NCI-H2029 treated with DMSO at 0.1 percent for 48 hours (cell line): ENCODE data around the gene LYSMD2.
A peak's percentile ranks its signal among the peaks of the same experiment; 100 is the strongest.
"Not testable (repeated sequence)": the region's sequence is repeated elsewhere in the genome, so short reads cannot be mapped to it uniquely, and the experiment has no call there.

Experiments
- DNase-seq: peaks from one replicate; lab custom pipeline; 2025; lab: John Stamatoyannopoulos, UW

Gene LYSMD2, protein sequence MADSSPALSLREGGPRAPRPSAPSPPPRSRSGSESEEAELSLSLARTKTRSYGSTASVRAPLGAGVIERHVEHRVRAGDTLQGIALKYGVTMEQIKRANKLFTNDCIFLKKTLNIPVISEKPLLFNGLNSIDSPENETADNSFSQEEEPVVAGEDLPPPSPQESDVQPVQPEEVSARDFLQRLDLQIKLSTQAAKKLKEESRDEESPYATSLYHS

DNA sequence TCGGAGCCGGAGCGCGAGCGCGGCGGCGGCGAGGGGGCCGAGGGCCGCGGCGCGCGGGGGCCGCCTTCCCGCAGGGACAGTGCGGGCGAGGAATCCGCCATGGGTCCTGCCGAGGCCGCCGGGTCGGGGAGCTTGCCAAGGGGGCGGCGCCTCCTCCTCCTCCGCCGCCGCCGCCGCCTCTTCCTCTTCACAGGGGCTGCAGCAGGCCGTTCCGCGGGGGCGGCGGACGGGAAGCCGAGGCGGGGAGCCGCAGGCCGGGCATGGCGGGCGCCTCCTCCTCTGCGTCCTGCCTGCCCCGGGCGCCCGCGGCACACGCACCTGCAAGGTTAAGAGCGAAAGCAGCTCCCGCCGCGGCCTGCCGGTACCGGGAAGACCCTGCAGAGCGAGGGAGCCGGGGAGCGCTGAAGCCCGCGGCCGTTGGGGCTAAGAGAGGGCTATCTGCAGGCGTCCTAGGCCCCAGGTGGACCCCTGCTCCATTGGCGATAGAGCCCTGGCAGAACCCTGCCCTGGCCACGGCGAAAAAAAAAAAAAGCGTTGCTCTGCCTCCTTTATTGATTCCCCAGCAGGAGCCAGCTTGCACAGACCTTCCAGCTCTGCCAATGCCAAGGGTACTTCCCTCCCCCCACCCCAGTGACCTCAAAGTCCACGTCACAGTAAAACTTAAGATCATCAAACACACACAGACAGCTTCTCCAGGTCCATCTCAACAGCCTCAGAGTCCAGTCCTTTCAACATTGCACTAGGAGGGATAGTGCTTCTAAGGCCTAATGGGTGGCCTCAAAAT lies at the start of gene LYSMD2:
LYSMD2 (minus strand) TSS at position 134 of the 784 bp plus-strand sequence; CDS start at position 101, 33 bp downstream.
- DNase-seq, result no peak

DNA sequence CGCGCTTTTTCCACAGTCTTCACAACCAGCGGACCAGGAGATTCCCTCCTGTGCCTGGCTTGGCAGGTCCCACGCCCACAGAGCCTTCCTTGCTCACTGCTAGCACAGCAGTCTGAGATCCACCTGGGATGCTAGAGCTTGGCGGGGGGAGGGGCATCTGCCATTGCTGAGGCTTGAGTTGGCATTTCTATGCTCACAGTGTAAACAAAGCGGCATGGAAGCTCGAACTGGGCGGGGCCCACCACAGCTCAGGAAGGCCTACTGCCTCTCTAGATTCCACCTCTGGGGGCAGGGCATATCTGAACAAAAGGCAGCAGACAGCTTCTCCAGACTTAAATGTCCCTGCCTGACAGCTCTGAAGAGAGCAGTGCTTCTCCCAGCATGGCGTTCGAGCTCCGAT lies 49.7 kb upstream of the LYSMD2 start:
- not testable (repeated sequence) for DNase-seq

DNA sequence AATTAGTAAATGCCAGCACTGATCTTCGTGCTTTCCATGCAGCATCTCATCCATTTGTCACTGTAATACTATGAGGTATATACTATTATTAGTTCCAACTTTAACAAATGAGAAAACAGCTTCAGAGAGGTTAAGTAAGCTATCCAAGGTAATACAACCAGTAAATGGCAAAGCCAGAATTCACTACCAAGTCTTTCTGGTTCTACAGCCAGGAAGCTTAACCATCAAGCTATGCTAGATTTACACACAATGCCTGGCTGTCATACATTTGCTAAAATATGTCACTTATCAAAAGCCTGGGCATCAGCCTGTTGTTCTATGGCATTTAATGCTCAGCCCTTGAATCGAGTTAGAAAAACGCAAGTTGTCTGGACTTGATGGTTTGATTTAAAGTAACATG lies 46.5 kb upstream of the LYSMD2 start:
- no peak for DNase-seq

DNA sequence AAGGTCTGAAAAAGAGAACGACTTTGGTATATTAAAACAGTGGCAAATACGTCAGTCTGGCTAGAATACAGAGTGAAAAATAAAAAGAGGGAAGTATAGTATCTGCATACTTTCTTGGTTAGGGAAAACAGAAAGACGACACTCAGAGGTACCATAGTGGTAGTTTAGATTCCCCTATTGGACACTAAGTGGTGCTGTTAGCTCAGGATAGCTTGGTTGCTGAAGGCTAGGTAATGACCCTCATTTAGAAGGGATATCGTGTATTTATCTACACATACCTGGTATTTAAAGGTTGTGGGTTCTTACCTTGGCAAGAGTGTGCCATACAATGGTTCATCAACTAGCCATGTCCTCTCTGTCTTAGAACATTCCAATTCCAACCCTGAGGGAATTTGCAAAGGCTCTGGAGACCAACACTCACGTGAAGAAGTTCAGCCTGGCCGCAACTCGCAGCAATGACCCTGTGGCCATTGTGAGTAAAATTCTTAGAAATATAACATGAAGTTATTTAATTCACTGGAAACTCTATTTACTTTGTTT lies 45.0 kb upstream of the LYSMD2 start:
- peak; percentile 6 for DNase-seq

DNA sequence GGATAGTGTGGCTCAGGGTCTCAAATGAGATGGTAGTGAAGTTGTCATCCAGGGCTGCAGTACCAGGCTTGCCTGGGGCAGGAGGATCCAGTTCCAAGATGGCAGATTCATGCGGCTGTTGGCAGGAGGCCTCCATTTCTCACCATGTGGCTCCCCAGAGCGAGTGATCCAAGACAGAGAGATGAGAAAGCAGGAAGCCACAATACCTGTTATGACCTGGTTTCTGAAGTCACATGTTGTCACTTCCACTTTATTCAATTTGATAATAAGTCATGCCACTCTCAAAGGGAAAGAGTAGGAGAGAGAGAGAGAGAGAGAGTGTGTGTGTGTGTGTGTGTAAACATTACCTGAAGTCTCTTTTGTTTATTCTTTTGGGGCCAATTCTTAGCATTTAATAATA lies 44.1 kb upstream of the LYSMD2 start:
- no peak for DNase-seq

DNA sequence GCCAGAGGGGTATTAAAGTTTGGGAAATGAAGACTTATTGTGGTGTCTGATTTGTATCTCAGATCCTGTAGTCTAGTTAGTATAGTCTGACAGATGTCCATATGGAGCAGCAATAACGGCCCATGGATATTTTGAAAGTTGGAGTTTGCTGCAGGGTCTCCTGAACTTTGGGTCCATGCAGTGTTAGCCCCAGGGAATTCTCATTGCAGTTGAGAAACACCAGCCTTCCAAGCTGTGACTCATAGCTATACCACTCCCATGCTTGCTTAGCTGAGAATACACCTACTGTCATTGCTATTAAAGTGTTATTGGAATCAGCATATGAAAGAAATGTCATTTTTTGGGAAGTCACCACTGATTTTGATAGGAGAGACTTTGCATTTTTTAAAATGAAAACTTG lies 43.2 kb upstream of the LYSMD2 start:
- DNase-seq, result no peak

DNA sequence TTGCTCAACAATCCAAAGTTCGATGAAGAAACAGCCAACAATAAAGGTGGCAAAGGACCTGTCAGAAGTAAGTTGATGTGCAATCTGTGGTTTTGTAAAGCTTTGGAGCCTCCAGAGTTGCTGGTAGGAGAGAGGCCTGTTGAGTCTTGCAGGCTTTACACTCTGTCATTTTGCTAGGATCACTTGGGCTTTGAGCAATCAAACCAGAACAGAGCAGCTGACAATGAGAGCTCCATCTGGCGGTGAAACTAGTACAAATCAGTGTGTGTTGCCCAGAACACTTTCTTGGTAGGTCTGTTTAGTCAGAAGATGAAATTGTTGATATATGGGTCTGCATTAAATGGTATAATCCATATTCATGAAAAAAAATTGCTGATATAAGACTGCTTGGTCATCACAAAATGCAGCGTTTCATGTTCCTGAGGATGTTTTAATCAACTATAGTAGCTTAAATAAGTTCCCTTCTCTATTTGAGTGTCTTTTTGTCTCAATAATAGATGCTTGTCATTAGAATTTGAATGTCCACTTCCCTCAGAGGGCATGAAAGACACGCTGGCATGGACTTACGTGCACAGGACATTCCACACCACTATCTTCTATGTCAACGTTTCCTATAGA lies 39.6 kb upstream of the LYSMD2 start:
- DNase-seq, result peak; percentile 24

DNA sequence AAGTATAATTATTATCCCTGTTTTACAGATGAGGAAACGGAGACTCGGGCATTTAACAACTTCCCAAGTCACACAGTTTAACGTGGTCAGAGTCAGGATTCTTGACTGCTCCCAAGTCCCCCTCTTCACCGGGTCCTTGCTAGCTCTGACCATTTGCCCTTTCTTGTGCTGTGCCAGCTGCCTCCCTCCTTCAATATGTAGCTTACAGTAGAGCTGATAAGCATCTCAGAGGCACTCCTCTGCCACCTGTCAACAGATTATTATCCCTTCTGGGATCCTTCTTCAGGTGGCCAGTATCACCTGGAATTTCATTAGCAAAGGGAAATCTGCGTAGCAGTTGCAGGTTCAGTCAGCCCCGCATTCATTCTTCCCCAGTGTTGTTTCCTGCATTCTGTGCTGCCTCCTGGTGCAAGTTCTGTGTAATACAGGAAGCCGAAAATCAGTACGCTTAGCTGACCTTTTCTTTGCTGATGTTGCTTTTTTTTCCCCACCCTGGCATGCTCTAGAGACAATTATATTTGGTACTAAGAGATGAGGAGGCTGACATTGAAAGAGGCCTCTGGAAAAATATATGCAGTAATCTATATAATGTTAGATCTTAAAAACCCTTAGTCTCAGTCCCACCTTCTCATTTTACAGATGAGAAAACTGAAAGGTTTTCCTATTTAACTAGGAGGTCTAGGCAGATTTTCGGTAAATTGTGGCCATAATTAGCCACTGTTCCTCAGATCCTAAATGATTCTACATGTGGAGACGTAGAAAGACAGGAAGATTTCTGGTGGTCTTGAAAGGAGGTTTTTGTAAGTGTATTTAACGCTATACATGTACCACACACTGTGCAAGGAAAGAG lies 38.7 kb upstream of the LYSMD2 start:
- DNase-seq, result peak; percentile 18

DNA sequence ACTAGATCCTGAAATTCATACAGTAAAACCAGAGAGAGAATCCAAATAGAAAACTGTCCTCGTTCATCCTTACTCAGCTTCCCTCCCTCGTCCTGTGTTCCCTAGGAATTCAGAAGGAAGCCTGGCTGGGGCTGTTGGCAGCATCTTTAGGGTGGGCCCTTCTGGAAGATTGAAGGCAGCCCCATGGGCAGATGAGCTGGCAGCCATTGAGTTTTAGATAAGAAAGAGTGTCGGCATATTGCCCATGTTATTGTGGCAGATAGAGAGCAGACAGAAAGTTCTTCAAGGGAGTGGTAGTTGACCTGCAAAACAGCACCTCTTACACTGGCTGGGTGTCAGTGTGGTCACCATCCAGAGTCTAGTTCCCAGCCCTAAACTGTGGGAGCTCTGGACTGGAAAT lies 37.5 kb upstream of the LYSMD2 start:
- no peak for DNase-seq

DNA sequence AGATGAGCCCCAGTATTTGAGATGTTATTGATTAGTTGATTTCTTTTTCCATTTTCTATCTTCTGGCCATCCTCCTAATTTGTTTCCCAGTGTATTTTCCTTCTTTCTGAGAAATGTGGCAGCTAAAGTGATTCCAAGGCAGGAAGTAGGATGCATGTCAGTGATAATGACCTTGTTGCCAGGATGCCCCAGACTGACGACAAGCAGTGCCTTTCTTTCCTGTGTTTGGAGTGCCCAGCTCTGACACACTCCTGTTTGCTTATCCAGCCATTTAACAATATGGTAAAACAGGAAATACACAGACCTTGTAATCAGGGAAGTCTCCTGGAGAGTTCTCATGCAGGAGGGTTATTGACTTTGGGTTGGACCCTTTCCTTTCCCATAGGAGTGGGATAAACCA lies 34.3 kb upstream of the LYSMD2 start:
- DNase-seq, result peak; percentile 7

DNA sequence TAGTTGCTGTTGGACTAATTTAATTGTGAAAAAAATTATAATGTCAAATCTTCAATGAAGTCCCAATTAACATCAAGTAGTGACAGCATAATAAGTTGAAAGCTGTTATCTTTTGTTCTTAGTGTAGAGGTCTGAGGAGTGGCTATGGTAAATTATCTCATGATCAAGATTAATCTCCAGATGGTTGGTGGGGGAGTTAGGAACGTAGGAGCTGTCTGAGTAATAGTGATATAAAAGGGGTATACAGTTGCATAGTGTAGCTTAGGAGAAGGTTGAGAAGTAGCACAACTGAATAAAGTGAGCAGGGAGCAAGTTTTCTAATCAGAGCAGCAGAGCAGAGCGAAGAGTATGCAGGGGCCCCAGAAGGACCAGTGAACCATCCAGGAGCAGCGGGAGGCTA lies 33.4 kb upstream of the LYSMD2 start:
- DNase-seq, result no peak

DNA sequence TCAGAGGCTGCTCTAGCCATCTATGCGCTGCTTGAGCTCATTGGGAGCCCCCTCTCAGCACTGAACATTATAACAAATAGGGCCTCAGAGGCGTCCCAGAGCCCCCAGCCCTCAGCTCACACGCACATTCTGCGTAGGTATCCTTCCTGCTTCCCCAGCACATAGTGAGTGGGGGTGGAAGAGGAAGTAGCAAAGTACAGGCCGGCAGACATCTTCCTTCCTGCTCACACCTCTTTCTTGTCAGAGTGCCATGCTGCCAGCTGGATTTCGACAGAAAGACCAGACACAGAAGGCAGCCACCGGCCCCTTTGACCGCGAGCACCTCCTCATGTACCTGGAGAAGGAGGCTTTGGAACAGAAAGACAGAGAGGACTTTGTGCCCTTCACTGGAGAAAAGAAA lies 30.6 kb upstream of the LYSMD2 start:
- no peak for DNase-seq

DNA sequence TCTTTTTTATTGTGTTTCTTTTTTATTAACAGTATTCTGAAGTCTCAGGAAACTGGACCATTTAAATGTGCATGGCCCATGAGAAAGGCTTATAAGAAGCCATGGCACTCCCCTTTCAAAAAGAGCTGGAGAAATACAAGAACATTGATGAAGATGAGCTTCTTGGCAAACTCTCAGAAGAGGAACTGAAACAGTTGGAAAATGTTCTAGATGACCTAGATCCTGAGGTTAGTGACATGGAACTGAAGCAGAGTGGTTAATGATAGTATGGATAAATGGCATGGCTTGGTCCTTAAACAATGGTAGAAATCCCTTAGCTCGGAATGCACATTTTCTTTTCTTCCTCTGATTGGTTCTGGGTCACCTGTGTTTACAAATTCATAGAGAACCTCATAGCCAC lies 28.9 kb upstream of the LYSMD2 start:
- no peak for DNase-seq

DNA sequence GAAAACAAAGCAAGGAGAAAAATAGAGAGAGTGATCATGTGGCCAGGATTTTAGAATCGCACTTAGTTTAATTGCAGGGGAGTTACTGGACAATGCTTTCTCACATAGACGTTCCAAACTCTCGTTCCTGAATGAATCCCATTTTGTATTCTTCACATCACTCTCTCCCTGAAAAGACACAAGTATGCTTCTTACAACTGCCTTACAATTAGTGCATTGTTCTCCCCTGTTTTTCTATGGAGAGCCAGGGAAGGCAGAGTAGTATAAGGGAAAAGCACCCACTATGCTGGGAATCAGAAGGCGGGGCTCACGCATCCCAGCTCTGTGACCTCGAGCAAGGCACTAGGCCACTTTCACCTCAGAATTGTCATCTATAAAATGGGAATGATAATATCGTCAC lies 28.3 kb upstream of the LYSMD2 start:
- DNase-seq, result no peak

DNA sequence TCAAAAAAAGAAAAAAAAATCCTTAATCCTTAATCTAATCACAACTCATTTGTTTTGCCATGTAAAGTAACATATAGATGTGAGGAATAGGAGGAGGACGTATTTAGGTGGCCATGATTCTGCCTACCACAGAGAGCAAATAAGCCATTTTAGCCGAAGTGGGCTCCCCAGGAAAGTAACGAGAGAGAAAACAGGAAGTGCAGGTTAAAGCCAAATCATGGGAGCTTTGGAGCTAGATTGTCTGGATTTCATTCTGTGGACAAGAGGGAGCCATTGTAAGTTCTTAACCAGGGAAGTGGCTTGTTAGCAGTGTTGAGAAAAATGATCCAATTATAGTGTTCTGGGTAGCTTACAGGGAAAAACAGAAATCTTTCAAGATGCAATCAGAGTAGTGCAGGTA lies 23.4 kb upstream of the LYSMD2 start:
- DNase-seq, result no peak

DNA sequence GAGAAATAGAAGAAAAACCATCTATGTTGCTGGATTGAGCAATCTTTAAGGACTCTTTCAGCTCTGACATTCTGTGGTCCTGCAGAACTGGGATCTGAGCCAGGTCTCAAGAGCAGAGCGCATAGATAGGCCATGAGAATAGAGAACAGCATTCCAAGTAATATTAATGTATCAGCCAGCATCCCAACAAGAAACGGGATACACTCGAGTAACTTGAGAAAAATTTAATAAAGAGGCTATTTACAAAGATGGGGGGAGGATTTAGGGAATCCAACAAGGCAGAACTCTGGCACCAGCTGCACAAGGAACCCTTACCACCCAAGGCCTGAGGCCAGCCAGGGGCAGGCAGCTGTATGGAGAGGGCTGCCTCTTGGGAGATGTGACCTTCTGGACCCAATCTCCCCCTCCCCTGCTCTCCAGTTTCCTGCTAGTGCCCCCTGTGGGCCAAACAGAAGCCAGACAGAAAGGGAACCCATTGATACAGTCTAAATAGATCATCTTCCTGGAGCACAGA lies 22.2 kb upstream of the LYSMD2 start:
- peak; percentile 20 for DNase-seq

DNA sequence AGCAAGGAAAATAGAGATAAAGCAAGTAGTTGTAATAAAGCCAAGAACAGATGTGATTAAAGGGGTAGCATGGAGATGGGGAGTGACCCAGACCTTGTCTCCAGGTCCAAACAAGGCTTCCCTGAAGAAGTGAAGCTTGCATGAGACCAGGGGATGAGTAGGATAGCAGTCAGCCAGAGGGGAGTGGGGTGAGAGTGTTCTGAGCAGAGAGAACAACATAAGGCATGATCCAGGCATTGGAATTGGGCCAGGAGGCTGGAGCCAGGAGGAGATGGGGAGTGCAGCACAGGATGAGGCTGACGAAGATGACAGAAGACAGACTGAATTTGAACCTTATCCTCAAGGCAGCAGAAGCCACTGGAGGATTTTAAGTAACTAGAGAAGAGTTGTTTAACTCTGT lies 21.2 kb upstream of the LYSMD2 start:
- no peak for DNase-seq

DNA sequence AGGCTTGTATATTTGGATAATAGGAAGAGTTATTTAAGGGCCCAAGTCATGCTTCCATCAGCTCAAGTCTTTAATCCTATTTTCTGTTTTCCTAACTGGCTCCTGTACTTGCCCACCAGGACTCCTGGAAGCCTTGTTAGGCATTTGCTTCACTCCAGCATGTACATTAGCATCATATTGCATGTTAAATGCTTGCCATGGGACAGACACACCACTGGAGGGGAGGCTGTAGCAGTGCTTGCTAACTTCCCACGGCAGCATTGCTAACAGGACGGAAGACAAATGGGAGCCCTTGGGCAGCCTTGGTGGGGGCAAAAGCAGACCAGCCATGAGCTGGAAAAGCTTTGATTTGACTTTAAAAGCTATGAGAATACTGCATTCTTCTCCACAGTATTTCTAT lies 20.0 kb upstream of the LYSMD2 start:
- DNase-seq, result no peak

DNA sequence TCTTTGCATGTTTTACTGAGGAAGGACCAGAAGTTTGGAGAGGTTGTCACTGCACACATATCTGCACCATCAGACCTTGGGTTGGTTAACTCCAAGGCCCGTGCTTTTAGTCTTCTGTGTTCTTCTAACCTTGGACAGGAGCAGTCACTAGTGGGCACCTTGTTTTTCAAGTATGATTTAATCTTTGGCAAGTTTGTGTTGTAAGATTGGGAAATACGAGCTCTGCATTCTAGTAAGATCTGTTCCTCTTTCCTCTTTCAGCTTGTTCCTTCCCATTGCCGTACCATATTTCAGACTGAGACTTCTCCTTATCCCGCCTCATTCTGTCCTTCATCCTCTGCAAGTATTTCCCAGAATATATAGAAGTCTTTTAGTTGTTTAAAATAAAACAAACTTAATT lies 19.0 kb upstream of the LYSMD2 start:
- no peak for DNase-seq

DNA sequence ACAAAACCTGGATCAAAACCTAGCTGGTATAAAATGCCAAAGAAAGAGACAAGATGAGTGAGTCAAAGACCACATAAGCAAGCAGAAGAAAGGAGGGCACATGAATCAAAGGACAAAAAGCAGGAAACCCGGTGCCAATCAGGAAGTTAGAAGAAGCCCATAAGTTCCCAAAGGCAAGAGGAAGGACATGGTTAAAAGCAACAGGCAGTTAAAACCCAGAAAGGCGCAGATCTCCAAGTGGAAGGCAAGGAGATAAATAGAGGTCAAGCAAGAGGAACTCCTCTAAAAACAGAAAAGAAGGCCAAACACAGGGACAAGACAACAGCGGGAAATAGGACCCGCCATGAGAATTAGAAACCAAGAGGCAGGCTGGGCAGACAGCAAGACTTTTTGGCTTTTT lies 18.3 kb upstream of the LYSMD2 start:
- no peak for DNase-seq

DNA sequence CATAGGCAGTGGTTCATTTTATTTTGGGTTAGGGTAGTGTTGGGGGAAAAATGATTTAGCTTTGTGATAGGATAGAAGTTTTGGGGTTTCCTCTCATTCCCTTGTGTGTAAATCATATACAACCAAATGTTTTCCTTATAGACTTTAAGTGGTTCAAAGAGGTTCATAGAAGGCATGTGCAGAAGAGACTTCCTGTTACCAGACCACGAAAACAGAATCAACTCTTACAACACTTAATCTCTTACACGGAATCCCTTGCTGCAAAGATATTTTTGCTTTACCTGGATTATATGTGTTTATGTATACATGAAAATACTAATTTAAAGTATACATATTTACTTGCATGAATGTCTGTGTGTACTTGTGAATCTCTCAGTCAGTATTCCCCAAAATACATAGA lies 16.8 kb upstream of the LYSMD2 start:
- no peak for DNase-seq

DNA sequence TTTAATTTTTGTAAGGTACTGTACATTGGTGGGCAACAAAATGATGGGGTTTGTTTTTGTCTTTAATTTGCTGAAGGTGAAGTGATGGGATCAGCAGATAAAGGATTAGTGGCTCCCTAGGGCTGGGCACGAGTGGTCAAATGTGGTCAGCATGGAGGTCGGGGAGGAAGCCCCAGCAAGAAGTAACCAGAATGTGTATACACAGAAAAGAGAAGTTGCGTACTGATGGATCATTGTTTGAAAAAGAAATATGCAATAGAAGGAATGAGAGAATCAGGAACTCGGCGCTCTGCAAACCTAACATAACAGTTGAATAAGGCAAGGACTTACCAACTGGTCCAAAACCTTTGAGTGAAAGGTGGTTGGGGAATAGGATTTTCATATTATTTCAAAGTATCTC lies 15.4 kb upstream of the LYSMD2 start:
- DNase-seq, result no peak
